HepG2 (cell line): Measurements from ENCODE around the gene ALDH18A1. TPM values are rescaled to one million over a fixed set of nuclear protein-coding genes. Genes with fewer than 3 reads are reported as not detected.

Experiments used
- ATF7-NPFF ChIP-seq: sonication (generic); formaldehyde crosslinking; IDR thresholded peaks from 2 replicates; pipeline ENCODE4 v1.8.1; 2023; ENCODE audit warnings: mild to moderate bottlenecking, low read depth, missing genetic modification reagents, moderate library complexity
- FOXO4 ChIP-seq: sonication (generic); formaldehyde crosslinking; conservative IDR thresholded peaks from 2 replicates; pipeline ENCODE4 v1.8.1; 2023; ENCODE audit warnings: missing genetic modification reagents
- GATAD1 ChIP-seq: IDR thresholded peaks from 2 replicates; pipeline ENCODE4 v1.6.1; 2016; ENCODE audit warnings: missing genetic modification reagents, missing compliant biosample characterization
- MTA3 ChIP-seq: sonication (generic); formaldehyde crosslinking; IDR thresholded peaks from 2 replicates; pipeline ENCODE4 v1.4.0; 2020; ENCODE audit warnings: missing genetic modification reagents
- NFAT5 ChIP-seq: sonication (generic); formaldehyde crosslinking; IDR thresholded peaks from 2 replicates; pipeline ENCODE4 v1.4.0; 2020; ENCODE audit warnings: missing genetic modification reagents
- NKX3-1 ChIP-seq: sonication (generic); formaldehyde crosslinking; IDR thresholded peaks from 2 replicates; pipeline ENCODE4 v1.5.0; 2020; ENCODE audit warnings: missing genetic modification reagents
- NPAS2 ChIP-seq: sonication (generic); formaldehyde crosslinking; IDR thresholded peaks from 2 replicates; pipeline ENCODE4 v1.8.0; 2022; ENCODE audit warnings: mild to moderate bottlenecking, missing genetic modification reagents, borderline replicate concordance
- ONECUT2 ChIP-seq: sonication (generic); formaldehyde crosslinking; IDR thresholded peaks from 2 replicates; pipeline ENCODE4 v1.4.0; 2020; ENCODE audit warnings: missing genetic modification reagents
- RNF2 ChIP-seq: fragments of 450-650 bp; conservative IDR thresholded peaks from 2 replicates; pipeline ENCODE4 v1.6.1; 2016; ENCODE audit warnings: low read depth
- ZNF17 ChIP-seq: sonication (generic); formaldehyde crosslinking; IDR thresholded peaks from 2 replicates; pipeline ENCODE4 v1.5.0; 2020; ENCODE audit warnings: mild to moderate bottlenecking, missing genetic modification reagents
- ZNF230 ChIP-seq: sonication (generic); formaldehyde crosslinking; IDR thresholded peaks from 2 replicates; pipeline ENCODE4 v1.4.0; 2020; ENCODE audit warnings: mild to moderate bottlenecking, missing genetic modification reagents
- ZNF543 ChIP-seq: sonication (generic); formaldehyde crosslinking; IDR thresholded peaks from 2 replicates; pipeline ENCODE4 v1.4.0; 2020; ENCODE audit warnings: mild to moderate bottlenecking, missing genetic modification reagents
- ZNF580 ChIP-seq: IDR thresholded peaks from 2 replicates; pipeline ENCODE4 v1.6.1; 2016; ENCODE audit warnings: low read depth, borderline replicate concordance
- ZNF609 ChIP-seq: sonication (generic); formaldehyde crosslinking; IDR thresholded peaks from 2 replicates; pipeline ENCODE4 v1.4.0; 2020; ENCODE audit warnings: mild to moderate bottlenecking, missing genetic modification reagents, borderline replicate concordance
- polyA plus RNA-seq, 8 experiments: library from polyadenylated mRNA; depleted of rRNA in 3 of 8; stranded (reverse) in 7 of 8; unstranded in 1 of 8; fragments of >200 nt; fragmentation: Illumina TruSeq in 4 of 8; extraction: Trizol in 4 of 8; gene quantifications; 2 replicates each; pipeline versions ENCODE4 v1.2.1 to v1.2.3, GENCODE V29; 2011 to 2016; ENCODE audit warnings: low read depth in 4 of 8, missing spikeins in 1 of 8, mixed read lengths in 1 of 8; ENCODE audit not compliant: insufficient read depth in 1 of 8
- total RNA-seq, 5 experiments: library from RNA; depleted of rRNA; stranded (reverse); fragments of >200 nt; fragmentation: Illumina TruSeq; extraction: Trizol; gene quantifications; 2 replicates each; pipeline ENCODE4 v1.2.3, GENCODE V29; 2016; ENCODE audit warnings: low read depth in 1 of 5

The ALDH18A1 gene
- total and polyA plus RNA-seq, 2 of the 13 experiments (the other 11 are each of a cell fraction or from before 2014, with no cell fraction given): 180 to 263 TPM

- TF ChIP-seq NFAT5 (CRISPR knock-in tag) (no peak), RNF2 (peak; percentile 46; the same call in 1 of the 2 replicates), ZNF230 (CRISPR knock-in tag) (no peak; the same call in 1 of the 2 replicates), GATAD1 (CRISPR knock-in tag) (peak; percentile 66; the same call in 1 of the 2 replicates), ZNF580 (peak; percentile 33; the same call in 1 of the 2 replicates), ONECUT2 (CRISPR knock-in tag) (no peak), FOXO4 (CRISPR knock-in tag) (no peak), NKX3-1 (CRISPR knock-in tag) (peak; percentile 32; the same call in 1 of the 2 replicates), ZNF543 (CRISPR knock-in tag) (0 out of 2 replicates have a peak, but pooled peaks have one; percentile 54), ATF7-NPFF (CRISPR knock-in tag) (peak; percentile 62), ZNF17 (CRISPR knock-in tag) (no peak), NPAS2 (CRISPR knock-in tag) (no peak), MTA3 (CRISPR knock-in tag) (no peak), ZNF609 (CRISPR knock-in tag) (no peak)
Observed at GRCh38 chr10:95656291-95657164, at the start of gene ALDH18A1 (continued).
